Measurements from ENCODE around the gene ADAMTS16. TPM values are rescaled to one million over a fixed set of nuclear protein-coding genes. Genes with fewer than 3 reads are reported as not detected.

The ADAMTS16 gene
- polyA plus RNA-seq, 3 donors = not detected

GRCh38 chr5:5145651-5146529 is 5.8 kb downstream of the ADAMTS16 start:
- TF ChIP-seq CTCF (IDR thresholded peaks at IDR 0.05) = no peak
- Histone ChIP-seq H3K4me2 (replicated peaks; ENCODE audit: extremely low read depth, low read length, poor library complexity, severe bottlenecking) (no peak overlapping the region), H3K27ac (ENCODE audit: low read depth in 1 of 2, low read length in 2 of 2) (no peak overlapping the region), H3K9me3 (replicated peaks in 1 of 2; ENCODE audit: control insufficient read depth in 1 of 2, insufficient read depth in 1 of 2, low read length in 2 of 2) (peaks cover 0 to 5% of the 10 kb centered on the region in 2 donors), H4K20me1 (ENCODE audit: insufficient read depth, low read length) (no peaks in the 10 kb centered on the region), H2AFZ (ENCODE audit: insufficient read depth, low read depth, low read length, poor library complexity, severe bottlenecking) (no peak overlapping the region), H3K27me3 (ENCODE audit: control insufficient read depth in 2 of 2, insufficient read depth in 2 of 2, low read length in 2 of 2) (peaks cover 5 to 7% of the 10 kb centered on the region in 2 donors), H3K9ac (ENCODE audit: insufficient read depth, low read length, poor library complexity, severe bottlenecking) (no peak overlapping the region), H3K4me3 (replicated peaks in 1 of 3; ENCODE audit: low read depth in 2 of 3, low read length in 3 of 3) (no peak overlapping the region), H3K4me1 (ENCODE audit: control insufficient read depth in 1 of 2, insufficient read depth in 2 of 2, low read length in 2 of 2) (no peaks in the 10 kb centered on the region), H3K79me2 (ENCODE audit: insufficient read depth, low read length) (no peaks in the 10 kb centered on the region), H3K36me3 (replicated peaks in 1 of 2; ENCODE audit: control insufficient read depth in 1 of 2, insufficient read depth in 2 of 2, low read length in 2 of 2) (no peaks in the 10 kb centered on the region)
- Mint-ChIP-seq H3K27me3 (ENCODE audit: low read depth in 3 of 3) (peaks cover 4 to 9% (median 6%) of the 10 kb centered on the region in 3 donors), H3K4me1 (no peaks in the 10 kb centered on the region), H3K27ac (no peak overlapping the region), H3K9me3 (peaks cover 0 to 2% (median 1%) of the 10 kb centered on the region in 7 donors), H3K36me3 (no peaks in the 10 kb centered on the region), H3K4me3 (no peak overlapping the region)
- WGBS (ENCODE audit: insufficient coverage) = 87% methylated on average over 15 of the region's 18 CpGs
- intact Hi-C loops (cut with micrococcal nuclease) = loop anchor here in 1 of 2 donors (10.0 kb wide), 1 partner anchor 1599 kb away; no protein-coding TSS in a partner anchor
- no peak for DNase-seq

GRCh38 chr5:5146530-5147160 is 6.5 kb downstream of the ADAMTS16 start:
- no peak for DNase-seq
- H3K9me3 Mint-ChIP-seq = peaks cover 0 to 5% (median 3%) of the 10 kb centered on the region in 7 donors
- H3K27me3 ChIP-seq (ENCODE audit: control insufficient read depth in 2 of 2, insufficient read depth in 2 of 2, low read length in 2 of 2) = no peaks in the 10 kb centered on the region
- H4K20me1 ChIP-seq (ENCODE audit: insufficient read depth, low read length) = no peaks in the 10 kb centered on the region
- H3K27ac ChIP-seq (ENCODE audit: low read depth in 1 of 2, low read length in 2 of 2) = no peak overlapping the region
- H2AFZ ChIP-seq (ENCODE audit: insufficient read depth, low read depth, low read length, poor library complexity, severe bottlenecking) = no peak overlapping the region
- H3K9ac ChIP-seq (ENCODE audit: insufficient read depth, low read length, poor library complexity, severe bottlenecking) = no peak overlapping the region
- H3K4me3 ChIP-seq (replicated peaks in 1 of 3; ENCODE audit: low read depth in 2 of 3, low read length in 3 of 3) = no peak overlapping the region
- H3K4me1 ChIP-seq (ENCODE audit: control insufficient read depth in 1 of 2, insufficient read depth in 2 of 2, low read length in 2 of 2) = no peaks in the 10 kb centered on the region
- WGBS (ENCODE audit: insufficient coverage) = 83% methylated on average over 6 of the region's 11 CpGs
- intact Hi-C loops (cut with micrococcal nuclease) = loop anchor here in 1 of 2 donors (10.0 kb wide), 1 partner anchor 1598 kb away; no protein-coding TSS in a partner anchor
- H3K79me2 ChIP-seq (ENCODE audit: insufficient read depth, low read length) = no peaks in the 10 kb centered on the region
- H3K9me3 ChIP-seq (replicated peaks in 1 of 2; ENCODE audit: control insufficient read depth in 1 of 2, insufficient read depth in 1 of 2, low read length in 2 of 2) = peaks cover 0 to 5% of the 10 kb centered on the region in 2 donors
- no peaks in the 10 kb centered on the region for H3K36me3 Mint-ChIP-seq
- TF ChIP-seq CTCF (IDR thresholded peaks at IDR 0.05) = no peak
- no peaks in the 10 kb centered on the region for H3K4me1 Mint-ChIP-seq
- no peak overlapping the region for H3K27ac Mint-ChIP-seq
- H3K4me3 Mint-ChIP-seq = no peak overlapping the region
- H3K27me3 Mint-ChIP-seq (ENCODE audit: low read depth in 3 of 3) = peaks cover 0 to 3% (median 0%) of the 10 kb centered on the region in 3 donors
- H3K36me3 ChIP-seq (replicated peaks in 1 of 2; ENCODE audit: control insufficient read depth in 1 of 2, insufficient read depth in 2 of 2, low read length in 2 of 2) = no peaks in the 10 kb centered on the region
- H3K4me2 ChIP-seq (replicated peaks; ENCODE audit: extremely low read depth, low read length, poor library complexity, severe bottlenecking) = no peak overlapping the region
